H1 (cell line): ENCODE measurements around the gene VN1R5. TPM values are rescaled to one million over a fixed set of nuclear protein-coding genes. Genes with fewer than 3 reads are reported as not detected.

ENCODE experiments used
- ATF3 ChIP-seq: IDR thresholded peaks from 2 replicates; pipeline ENCODE4 v1.6.1; 2011; ENCODE audit warnings: low read depth, mild to moderate bottlenecking, low read length; ENCODE audit not compliant: insufficient read depth
- polyA plus RNA-seq, 7 experiments: library from polyadenylated mRNA; depleted of rRNA in 3 of 7; stranded (reverse) in 5 of 7; unstranded in 2 of 7; fragments of >200 nt in 5 of 7; fragments of 200-250 nt in 2 of 7; gene quantifications; 1 replicate in 5 of 7; 2 replicates in 1 of 7; 4 replicates in 1 of 7; pipeline versions ENCODE4 v1.2.1 to v1.2.3, GENCODE V29; 2011 to 2013; ENCODE audit warnings: missing spikeins in 2 of 7, mixed read lengths in 2 of 7
- total RNA-seq: library from RNA; stranded (reverse); fragmentation: NEBNext Ultra II Directional; extraction: Animal tissue kit (Norgen Biotek cat#: 25700); gene quantifications from 2 replicates; pipeline ENCODE4 v1.2.1, GENCODE V29; 2021

The VN1R5 gene
- total and polyA plus RNA-seq, 2 of the 8 experiments (the other 6 are each of a cell fraction or from before 2014, with no cell fraction given): not detected

- TF ChIP-seq ATF3: no peak
Measured at GRCh38 chr1:247269133-247269532, 13.3 kb downstream of the VN1R5 start (continued).
